IPS DF 19.7 (cell line): ENCODE data around the gene MAPK12.

Experiments used
- DNase-seq: peaks from one replicate; pipeline ENCODE4 v3.0.0-alpha.2; 2013; ENCODE audit warnings: low read depth, low spot score

The MAPK12 gene

DNA sequence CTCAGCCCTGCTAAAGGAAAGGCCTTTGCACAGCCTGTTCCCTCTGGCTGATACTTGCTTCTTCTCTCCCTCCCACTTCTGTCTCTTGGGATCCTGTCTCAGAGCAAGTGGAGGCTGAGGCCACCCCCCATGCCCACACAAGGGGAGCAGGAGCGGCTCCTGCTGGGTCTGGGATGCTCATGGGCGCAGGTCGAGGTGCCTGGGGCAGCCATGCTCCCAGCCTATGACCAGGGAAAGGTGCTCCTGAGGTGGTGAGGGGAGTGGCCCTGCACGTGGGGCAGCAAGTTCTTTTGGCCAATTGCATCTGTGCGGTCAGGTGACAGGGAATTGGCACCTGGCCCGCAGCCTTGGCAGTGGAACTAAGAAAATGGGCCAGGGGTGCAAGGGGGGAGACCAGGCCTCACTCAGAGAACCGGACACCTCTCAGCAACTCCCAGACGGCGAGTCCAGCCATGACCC is 7.2 kb upstream of the MAPK12 start:
- DNase-seq: no peak

DNA sequence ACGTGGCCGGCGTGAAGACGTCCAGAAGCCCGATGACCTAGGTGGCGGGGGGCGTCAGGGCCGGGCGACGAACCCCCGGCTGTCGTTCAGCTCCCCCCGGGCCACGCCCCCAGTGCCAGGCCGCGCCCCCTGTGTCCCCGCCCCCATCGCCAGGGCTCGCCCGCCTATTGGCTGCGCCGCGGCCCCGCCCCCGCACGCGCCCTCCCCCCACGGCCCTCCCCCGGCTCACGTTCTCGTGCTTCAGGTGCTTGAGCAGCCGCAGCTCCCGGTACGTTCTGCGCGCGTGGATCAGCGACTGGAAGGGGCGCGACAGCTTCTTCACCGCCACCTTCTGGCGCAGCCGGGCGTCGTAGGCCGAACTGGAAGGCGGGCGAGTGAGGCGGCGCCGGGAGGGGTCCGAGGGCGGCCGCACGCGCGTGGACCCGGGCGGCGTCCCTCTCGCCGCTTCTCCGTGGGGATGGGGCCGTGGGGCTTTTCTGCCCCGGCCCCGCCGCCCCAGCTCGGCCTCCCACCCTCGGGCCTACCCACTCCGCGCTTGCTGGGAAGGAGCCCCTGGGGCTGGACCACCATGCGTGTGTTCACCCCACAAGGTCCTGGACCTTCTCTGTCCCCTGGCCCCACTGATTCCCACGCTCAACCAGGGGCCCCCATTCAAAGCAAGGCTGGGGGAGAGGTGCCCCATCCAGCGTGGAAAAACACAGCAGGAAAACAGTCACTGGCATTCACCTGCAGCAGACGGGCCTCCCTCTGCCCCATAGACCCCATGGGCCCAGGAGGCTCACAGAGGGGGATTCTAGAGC is 6.3 kb upstream of the MAPK12 start:
- DNase-seq: no peak

DNA sequence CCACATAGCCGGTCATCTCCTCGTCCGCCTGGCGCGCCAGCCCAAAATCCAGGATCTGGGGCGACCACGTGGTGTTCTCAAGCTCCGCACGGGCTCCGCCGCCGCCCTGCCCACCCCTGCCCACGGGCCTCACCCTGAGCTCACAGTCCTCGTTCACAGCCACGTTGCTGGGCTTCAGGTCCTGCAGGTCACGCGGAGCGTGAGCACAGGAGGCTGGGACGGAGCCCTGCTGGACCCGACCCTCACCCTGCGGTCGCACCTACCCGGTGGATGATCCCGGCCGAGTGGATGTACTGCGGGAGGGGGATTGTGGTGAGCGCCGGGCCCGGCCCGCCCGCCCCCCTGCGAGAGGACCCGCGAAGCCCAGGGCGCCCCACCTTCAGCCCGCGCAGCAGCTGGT is 5.5 kb upstream of the MAPK12 start:
- no peak for DNase-seq

DNA sequence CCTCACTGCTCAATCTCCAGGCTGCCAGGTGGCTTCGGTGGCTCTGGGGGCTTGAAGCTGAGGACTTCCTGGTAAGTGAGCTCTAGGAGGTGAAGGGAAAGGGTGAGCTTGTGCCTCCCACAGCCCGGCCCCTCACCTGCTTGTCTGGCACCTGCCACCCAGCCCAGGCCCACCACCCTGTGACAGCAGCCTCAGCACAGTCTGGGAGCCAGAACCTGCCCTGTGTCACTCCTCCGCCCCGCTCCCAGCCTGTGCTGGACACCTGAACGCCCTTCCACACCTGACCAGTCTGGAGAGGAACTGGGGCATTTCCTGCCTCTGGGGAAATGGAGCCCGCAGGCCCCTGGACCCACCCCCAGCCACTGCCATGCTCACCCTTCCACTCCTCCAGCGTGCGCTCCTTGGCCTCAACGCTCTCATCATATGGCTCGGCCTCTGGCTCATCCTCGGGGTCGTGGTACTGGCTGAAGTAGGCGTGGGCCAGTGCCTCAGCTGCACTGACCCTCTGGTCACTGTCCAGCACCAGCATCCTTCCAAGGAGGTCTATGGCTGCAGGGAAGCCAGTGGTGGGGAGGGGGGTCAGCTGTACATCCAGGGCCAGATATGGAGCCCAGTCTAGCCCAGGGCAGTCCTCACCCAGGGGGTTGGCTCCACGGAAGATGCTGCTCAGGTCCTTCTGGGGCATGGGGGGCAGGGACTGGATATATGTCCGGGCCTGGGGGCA is 3.6 kb upstream of the MAPK12 start:
- no peak for DNase-seq

DNA sequence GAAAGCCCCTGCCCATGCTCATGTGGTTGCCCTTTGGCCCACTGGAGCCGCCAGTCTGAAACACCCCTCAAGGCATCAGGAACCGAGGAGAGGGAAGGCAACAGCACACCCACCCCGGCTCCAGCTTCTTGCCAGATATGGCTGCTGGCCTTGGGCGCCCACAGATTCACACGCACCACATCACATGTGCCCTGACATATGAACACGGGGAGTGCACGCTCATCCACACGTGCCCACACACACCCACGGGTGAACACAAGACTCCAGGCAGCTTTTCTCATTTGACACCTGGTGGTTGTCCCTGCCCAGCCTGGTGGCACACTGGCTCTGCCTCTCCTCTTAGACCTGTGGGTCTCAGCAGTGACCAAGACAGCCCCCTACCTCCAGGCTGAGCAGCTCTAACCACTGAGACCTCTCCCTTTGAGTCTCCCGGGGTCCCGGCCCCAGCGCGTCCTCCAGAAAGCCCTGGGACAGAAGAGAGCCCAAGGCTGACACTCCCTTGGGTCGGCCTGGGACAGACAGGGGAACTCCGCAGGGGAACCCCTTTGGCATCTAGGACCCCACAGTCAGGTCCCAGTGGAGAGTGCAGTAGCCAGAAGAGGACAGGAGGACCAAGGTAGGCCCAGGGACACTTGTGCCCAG is 2.7 kb upstream of the MAPK12 start:
- no peak for DNase-seq

DNA sequence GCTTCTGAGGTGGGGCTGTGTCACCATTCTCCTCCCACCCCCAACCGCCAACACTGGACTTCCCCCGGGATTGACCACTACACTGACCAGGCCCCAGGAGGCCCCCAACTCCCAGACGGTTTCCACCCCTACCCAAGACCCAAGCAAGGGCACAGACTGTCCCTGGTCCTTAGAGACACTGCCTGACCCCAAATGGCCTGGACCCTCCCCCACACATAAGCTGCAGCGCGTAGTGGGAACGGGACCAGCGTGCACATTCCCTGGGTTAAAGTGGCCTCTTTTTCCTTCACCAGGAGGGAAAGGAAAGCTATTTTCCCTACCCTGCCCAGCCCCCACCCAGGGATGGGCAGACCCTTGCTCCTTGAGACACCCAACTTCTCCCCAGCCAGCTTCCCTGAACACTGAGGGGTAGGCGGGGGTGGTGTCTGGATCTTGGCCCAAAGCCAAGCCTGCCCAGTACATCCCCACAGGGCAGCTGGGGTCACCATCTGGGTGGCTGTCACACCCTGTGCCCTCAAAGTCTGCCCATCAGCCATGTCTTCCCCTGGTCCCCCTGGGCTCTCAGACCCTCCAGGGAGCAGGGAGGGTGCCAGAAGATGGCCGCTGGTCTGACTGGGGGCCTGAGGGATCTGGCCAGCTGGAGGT is 1.6 kb upstream of the MAPK12 start:
- no peak for DNase-seq

DNA sequence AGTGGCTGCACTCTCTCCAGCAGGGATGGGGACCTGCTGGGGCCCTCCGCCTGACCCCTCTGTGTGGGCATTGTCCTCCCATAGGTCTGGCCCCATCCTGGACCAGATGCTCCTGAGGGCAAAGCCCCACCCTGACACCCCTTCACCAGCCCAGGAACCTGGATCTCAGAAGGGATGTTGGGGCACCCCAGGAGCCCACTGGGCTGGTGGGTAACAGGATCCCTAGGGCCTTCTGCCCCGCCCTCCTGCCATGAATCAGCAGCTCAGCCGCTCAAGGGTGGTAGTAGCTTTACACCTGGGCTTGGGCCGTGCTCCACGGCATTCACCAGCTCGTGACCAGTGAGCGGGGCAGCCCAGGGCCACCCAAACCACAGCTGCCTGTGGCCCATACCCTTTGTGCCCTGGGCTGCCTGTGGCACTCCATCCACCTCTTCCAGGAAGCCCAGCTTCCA is 1.0 kb upstream of the MAPK12 start:
- no peak for DNase-seq

DNA sequence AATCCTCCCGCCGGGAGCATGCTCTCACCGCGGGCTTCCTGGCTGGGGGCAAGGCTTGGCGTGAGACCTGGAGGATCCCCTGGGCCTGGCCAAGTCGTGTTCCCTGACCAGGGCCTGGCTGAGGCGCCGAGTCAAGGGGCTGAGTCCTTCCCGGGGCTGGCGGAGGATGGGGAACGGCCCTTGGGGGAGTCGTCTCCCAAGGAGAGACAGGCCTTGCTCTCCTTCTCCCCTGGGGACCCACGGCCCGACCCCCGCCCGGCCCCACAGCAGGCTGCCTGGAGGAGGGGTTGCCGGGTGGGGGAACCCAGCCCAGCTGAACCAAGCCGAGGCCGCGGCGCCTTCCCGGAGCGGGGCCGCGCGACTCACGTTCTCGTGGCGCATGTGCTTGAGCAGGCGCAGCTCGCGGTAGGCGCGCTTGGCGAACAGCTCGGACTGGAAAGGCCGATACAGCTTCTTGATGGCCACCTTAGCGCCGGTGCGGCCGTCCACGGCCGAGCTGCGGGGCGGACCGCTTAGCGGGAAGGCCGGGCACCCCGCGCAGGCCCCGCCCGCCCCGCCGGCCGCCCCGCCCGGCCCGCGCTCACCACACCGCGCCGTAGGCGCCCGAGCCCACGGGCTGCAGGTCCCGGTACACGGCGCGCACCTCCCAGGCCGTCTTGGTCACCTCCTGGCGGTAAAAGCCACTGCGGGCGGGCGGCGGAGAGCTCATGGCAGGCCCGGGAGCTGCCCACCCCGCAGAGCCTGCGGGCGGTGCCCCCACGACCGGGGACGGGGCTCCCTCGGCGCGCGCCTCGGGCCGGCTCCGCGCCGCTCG is 475 bp downstream of the MAPK12 start:
- DNase-seq: no peak

DNA sequence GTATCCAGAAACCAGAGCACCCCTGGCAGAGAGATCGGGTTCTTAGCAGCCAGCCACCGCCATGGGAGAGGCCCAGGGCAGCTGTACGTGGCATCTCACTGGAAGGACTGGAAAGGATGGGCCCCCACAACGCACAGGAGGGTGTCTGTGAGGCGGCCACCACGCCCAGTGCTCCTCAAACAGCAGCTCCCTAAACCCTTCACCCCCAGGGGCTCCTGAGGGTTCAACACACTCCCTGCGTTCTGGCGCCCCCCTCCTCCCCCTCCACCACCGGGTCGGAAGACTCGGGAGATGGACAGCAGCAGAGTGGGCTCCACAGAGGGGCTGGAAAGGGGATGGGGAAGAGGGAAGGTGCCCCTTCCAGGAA is 1.1 kb downstream of the MAPK12 start:
- no peak for DNase-seq

DNA sequence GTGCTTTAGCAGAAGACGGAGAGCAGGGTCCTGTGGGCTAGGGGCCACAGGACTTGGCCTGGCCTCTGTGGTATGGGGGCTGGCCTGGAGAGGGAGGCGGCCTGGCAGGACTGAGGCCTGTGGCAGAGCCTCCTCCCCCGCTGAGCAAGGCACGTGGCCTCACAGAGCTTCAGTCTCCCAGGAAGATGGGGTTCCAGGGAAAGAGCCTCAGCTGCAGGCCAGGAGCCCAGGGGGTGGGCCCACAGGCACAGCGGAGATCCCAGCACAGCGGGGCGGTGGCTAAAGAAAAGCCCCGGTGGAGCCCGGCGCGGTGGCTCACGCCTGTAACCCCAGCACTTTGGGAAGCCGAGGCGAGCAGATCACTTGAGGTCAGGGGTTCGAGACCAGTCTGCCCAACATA is 2.2 kb downstream of the MAPK12 start:
- DNase-seq: no peak

DNA sequence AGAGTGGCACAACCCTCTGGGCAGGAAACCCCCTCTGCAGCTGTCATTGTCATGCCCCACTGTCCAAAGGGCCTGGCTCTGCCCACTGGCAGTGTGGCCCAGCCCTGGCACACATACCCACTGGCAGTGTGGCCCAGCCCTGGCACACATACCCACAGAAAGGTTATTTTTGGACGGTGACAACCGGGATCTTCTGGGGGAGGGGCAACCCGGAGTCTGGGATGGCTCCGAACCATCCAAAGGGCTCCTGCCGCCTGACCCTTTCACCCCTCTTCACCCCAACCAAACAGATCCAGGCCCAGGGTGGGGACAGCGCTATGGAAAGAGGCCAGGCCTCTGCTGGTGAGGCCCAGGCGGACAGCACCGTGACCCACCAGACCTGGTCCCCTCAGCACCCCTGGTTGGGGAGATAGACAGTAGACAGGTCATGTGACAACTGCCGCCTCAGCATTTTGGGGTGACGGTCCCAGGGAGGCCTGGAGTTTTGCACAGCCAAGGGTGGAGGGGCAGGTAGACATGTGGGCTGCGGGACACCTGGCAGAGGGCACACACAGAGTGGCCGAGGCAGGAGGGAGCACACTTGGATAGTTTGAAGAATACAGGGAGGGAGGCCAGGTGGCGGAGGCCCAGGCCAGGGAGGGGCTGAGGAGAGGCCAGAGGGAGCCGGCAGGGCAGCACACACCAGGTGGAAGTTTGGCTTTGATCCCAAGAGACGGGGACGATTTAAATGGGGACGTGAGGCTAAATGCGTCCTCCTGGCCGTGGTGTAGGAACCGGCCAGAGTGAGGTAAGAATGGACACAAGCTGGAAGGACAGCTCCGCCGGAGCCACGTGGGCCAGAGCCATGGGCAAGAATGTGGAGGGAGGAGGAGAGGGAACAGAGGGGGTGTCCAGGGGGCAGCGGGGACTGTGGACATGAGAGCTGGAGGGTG is 2.9 kb downstream of the MAPK12 start:
- DNase-seq: no peak

DNA sequence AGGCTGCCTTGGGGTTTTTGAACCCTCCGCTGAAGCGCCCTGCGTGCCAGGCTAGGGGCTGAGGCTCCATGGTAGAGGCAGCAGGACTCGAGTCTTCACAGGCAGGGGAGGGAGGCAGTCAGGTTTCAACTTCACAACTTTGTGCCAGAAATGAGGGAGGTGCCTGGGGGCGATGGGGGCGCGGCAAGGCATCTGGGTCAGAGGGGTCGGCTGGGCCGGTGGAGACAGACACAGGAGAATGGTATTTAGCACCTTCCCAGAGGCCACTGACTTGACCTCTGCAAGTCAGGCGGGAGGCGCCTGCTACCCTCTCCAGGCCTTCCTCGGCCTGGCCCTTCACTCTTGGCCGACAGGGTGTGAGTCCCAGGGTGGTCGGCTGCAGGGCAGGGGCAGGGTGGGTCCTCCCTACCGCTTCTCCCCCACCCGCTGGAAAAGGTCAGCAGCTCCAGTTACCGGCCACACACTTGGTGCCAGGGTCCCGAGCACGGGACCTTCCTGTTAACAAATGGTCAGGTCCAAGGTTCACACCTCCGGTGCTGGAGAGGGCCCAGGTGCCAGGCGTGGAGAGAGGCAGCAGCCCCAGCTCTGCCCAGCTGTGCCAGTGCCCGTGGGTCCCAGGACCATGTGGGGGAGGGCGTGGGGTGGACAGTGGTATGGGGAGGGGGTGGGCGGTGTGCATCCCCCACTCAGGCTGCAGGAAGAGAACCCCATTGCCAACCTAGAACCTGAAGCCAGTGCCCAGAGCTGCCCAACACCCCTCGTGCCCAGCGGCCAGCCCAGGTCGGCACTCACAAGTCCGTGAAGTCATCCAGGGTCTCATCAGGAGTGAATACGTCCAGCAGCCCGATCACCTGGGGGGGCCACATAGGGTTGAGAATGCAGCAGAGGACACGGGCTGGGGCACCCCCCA is 3.8 kb downstream of the MAPK12 start:
- no peak for DNase-seq

DNA sequence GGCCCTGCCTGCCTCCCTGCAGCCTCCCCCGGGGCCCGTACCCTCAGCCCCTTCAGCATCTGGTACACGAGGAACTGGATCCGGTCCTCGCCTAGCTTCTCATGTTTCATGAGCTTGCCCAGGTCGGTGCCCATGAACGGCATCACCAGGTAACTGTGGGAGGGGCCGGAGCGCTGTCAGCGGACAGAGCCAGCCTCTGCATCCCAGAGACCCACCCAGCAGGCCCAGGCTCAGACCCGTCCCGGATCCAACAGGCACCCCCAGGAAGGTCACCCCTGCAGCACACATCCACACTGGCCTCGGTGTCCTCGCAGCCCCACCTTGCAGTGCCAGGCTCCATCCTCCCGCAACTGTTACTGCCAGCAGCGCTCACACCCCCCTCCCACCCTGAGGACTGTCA is 4.4 kb downstream of the MAPK12 start:
- no peak for DNase-seq

DNA sequence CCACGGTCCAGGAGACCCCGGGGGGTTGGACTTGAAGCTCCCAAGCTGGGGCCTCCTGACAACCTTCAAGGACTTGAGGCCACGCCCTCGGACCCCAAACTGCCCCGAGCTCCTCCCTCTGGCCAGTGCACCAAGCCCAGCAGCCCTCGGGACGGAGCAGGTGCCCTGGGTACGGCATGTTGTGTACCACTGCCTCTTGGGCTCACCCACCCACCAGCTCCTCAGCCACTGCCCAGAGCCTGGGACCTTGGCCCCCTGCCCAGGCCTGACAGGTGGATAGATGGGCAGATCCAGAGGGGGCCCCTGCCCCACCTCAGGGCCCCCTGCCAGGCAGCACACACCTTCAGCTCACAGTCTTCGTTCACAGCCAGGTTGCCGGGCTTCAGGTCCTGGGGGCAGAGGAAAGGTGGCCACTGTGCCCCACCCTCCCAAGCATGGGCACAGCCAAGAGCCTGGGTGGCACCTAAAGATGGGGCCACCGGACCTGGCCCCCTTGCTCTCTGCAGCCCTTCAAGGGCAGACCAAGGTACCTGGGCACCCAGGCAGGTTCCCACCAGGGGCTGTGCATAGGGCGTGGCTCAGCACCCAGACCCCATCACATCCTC is 5.1 kb downstream of the MAPK12 start:
- no peak for DNase-seq

DNA sequence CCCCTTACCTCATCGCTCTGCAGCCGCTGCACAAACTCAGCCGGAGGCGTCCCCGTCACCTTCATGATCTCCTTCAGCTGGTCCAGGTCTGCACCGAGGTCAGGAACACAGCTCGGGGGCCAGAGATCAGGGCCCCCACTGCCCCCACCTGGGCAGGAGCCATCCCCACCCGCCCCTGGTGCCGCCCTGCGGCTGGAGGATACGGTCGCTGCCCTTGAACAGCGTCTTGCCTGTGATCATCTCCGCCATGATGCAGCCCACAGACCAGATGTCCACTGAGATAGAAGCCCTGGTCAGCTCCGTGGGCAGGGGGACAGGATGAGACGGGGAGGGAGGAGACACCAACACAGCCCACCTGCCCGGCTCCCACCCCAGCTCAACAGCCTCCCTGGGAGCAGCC is 5.9 kb downstream of the MAPK12 start:
- no peak for DNase-seq

DNA sequence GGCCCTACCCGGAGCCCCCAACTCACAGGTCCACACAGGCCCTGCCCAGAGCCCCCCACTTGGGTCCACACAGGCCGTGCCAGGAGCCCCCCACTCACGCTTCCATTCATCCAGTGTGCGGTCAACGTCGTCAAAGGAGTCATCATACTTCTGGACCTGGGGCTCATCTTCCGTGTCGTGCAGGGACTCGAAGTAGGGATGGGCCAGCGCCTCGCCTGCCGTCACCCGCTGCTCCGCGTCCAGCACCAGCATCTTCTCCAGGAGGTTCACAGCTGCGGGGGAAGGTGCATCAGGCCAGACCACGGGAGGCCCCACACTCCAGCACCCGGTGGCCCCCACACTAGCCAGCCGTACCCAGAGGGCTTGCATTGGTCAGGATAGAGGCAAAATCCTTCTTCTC is 6.4 kb downstream of the MAPK12 start:
- no peak for DNase-seq

DNA sequence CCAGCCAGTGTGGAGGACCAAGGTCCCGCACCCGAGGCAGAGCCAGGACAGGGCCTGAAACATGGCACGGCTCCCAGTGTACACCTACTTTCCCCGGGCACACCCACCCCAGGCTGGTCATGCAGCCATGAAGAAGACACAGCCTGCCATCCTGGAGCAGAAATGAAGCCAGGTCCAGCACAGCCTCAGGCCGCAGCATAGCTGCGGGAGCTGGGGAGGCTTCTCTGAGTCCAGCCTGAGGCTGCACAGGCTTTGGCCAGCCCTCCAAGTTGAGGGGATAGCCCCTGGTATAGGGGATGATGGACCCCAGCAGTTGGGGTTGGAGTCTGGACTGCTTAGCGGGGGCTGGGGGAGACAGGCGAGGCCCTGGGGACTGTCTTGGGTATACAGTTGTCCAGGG is 7.5 kb downstream of the MAPK12 start:
- no peak for DNase-seq

DNA sequence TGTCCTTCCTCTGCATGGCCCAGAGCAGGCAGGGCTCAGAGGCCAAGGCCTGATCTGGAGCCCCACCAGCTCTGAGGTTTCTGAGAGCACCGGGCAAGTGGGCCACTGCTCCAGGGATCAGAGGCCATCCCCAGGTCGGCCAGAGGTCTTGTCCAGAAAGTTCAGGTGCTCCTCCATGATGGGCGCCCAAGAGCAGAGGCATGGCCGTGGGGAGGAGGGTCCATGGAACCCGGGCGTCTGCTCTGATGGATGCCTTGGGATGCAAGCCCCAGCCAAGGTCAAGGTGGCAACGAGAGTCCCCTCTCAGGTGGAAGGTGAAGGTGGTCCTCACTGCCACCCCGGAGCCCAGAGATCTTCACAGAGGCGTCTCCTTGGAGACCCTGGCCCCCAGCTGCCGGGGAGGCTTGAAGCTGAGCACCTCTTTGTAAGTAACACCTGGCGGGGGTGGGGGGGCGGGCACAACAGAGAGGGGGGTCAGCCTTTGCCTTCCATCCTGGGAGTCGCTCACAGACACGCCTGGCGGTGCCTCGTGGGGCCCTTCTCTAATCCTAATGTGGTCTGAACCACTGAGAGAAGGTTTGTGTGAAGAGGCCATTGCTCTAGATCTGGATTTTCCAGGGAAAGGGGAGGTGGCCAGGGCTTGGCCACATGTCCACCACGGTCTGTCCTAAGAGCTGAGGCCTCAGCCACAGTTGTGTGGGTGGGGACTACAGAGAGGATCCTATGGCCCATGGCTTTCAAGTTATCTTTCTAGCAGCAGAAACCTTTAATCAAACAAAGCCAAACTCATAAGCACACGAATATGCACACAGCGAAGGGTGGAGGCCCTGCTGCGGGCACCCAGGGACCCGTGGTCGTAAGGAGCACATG is 8.2 kb downstream of the MAPK12 start:
- no peak for DNase-seq
